GM12892 (cell line): ENCODE data around the gene RECQL.

Source experiments
- POLR2A ChIP-seq: IDR thresholded peaks from 2 replicates; pipeline ENCODE4 v1.6.1; 2011; ENCODE audit warnings: low read depth, low read length, control low read depth
- POLR2AphosphoS5 ChIP-seq: IDR thresholded peaks from 2 replicates; pipeline ENCODE4 v1.6.1; 2011; ENCODE audit warnings: low read depth, low read length, control low read depth

GRCh38 chr12:21478756-21479455 lies 22.5 kb downstream of the RECQL start:
- TF ChIP-seq POLR2A (no peak), POLR2AphosphoS5 (no peak)
